ENCODE data around the gene TMEM161B.
"Not testable (repeated sequence)": the region's sequence is repeated elsewhere in the genome, so short reads cannot be mapped to it uniquely, and the experiment has no call there.

DNA sequence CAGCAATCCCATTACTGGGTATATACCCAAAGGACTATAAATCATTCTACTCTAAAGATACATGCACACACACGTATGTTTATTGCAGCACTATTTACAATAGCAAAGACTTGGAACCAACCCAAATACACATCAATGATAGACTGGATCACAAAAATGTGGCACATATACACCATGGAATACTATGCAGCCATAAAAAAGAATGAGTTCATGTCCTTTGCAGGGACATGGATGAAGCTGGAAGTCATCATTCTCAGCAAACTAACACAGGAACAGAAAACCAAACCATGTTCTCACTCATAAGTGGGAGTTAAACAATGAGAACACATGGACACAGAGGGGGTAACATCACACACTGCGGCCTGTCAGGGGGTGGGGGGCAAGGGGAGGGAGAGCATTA, 4.1 kb downstream of the TMEM161B start:
- TF ChIP-seq, protein P1, sequence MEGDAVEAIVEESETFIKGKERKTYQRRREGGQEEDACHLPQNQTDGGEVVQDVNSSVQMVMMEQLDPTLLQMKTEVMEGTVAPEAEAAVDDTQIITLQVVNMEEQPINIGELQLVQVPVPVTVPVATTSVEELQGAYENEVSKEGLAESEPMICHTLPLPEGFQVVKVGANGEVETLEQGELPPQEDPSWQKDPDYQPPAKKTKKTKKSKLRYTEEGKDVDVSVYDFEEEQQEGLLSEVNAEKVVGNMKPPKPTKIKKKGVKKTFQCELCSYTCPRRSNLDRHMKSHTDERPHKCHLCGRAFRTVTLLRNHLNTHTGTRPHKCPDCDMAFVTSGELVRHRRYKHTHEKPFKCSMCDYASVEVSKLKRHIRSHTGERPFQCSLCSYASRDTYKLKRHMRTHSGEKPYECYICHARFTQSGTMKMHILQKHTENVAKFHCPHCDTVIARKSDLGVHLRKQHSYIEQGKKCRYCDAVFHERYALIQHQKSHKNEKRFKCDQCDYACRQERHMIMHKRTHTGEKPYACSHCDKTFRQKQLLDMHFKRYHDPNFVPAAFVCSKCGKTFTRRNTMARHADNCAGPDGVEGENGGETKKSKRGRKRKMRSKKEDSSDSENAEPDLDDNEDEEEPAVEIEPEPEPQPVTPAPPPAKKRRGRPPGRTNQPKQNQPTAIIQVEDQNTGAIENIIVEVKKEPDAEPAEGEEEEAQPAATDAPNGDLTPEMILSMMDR (IDR thresholded peaks at IDR 0.05; ENCODE audit: low read depth, low read length), result not testable (repeated sequence)
- not testable (repeated sequence) for TF ChIP-seq POLR2A (IDR thresholded peaks at IDR 0.05; ENCODE audit: extremely low read depth, insufficient read length); MYC (IDR thresholded peaks at IDR 0.05; ENCODE audit: low read depth, low read length)
